Heart right ventricle (tissue), 16 donors: Measurements from ENCODE around the gene KLHDC3. TPM values are rescaled to one million over a fixed set of nuclear protein-coding genes. Genes with fewer than 3 reads are reported as not detected.
"Not testable (repeated sequence)": the region's sequence is repeated elsewhere in the genome, so short reads cannot be mapped to it uniquely, and the experiment has no call there.

Experiments used
- ATAC-seq, 8 donors: fragments of 200-7000 bp; cut with Tn5 transposase; one replicate each; pipeline ENCODE4 v1.9.1; 2020; ENCODE audit warnings: mild to moderate bottlenecking in 8 of 8, moderate library complexity in 8 of 8, moderate number of reproducible peaks in 1 of 8
- DNase-seq, 2 donors: peaks; one replicate each; pipeline ENCODE4 v3.0.0-alpha.2; 2020
- H3K27ac ChIP-seq, 10 donors: fragments of 200-600 bp; sonication (generic) in 2 of 10; one replicate each; pipeline versions ENCODE4 v1.5.0 to v1.8.0; 2020 to 2022; ENCODE audit warnings: mild to moderate bottlenecking in 3 of 10
- H3K27me3 ChIP-seq, 7 donors: fragments of 200-600 bp; one replicate each; pipeline ENCODE4 v1.8.0; 2021 to 2022; ENCODE audit warnings: mild to moderate bottlenecking in 2 of 7
- H3K36me3 ChIP-seq, 9 donors: fragments of 200-600 bp; sonication (generic) in 1 of 9; one replicate each; pipeline versions ENCODE4 v1.5.0 to v1.8.0; 2020 to 2022; ENCODE audit warnings: mild to moderate bottlenecking in 2 of 9
- H3K4me1 ChIP-seq, 9 donors: fragments of 200-600 bp; sonication (generic) in 1 of 9; one replicate each; pipeline versions ENCODE4 v1.5.0 to v1.8.0; 2020 to 2022; ENCODE audit warnings: mild to moderate bottlenecking in 4 of 9
- H3K4me3 ChIP-seq, 10 donors: fragments of 200-600 bp; sonication (generic) in 2 of 10; one replicate each; pipeline versions ENCODE4 v1.5.0 to v1.8.0; 2020 to 2022; ENCODE audit warnings: mild to moderate bottlenecking in 7 of 10, moderate library complexity in 2 of 10
- H3K9me3 ChIP-seq, 11 donors: fragments of 200-600 bp in 10 of 11; sonication (generic) in 2 of 11; one replicate each; pipeline versions ENCODE4 v1.5.0 to v1.8.0; 2013 to 2022; ENCODE audit warnings: mild to moderate bottlenecking in 2 of 11, control low read depth in 1 of 11, moderate library complexity in 1 of 11
- CTCF ChIP-seq, 9 donors: fragments of 200-600 bp; sonication (generic) in 2 of 9; IDR thresholded peaks; one replicate each; pipeline versions ENCODE4 v1.5.0 to v1.8.0; 2021 to 2022; ENCODE audit warnings: antibody characterized with exemption in 9 of 9, mild to moderate bottlenecking in 5 of 9, moderate library complexity in 1 of 9
- WGBS, 2 donors: extraction: QIAGEN DNeasy Blood & Tissue Kit; methylation state at CpG; one replicate each; pipeline ENCODE4 v1.1.7; 2013; ENCODE audit warnings: inconsistent platforms in 1 of 2; 5-methylcytosine and 5-hydroxymethylcytosine counted together
- intact Hi-C, 10 donors: fragments of 100-400 bp; cut with DNase I; formaldehyde crosslinking; loops; one replicate each; pipeline versions ENCODE4 v1.11.1 to v1.14.2; 2022
- polyA plus RNA-seq, 2 donors: library from polyadenylated mRNA; stranded (reverse); fragments of 200-250 nt; gene quantifications; one replicate each; pipeline ENCODE4 v1.2.3, GENCODE V29; 2013
- total RNA-seq, 10 donors: library from RNA; stranded (reverse); fragmentation: NEBNext Ultra II Directional in 3 of 10; extraction: Animal tissue kit (Norgen Biotek cat#: 25700) in 3 of 10; gene quantifications; one replicate each; pipeline versions ENCODE4 v1.2.1 to v1.2.4, GENCODE V29; 2021 to 2023
- donor health status: Arrhythmogenic right ventricular cardiomyopathy.
- donor health status: ischemic (EF 13 %, LVEDD 7.1; RV severe dilation, severe dysfunction).
- donor health status: healthy with polysubstance abuse.
- donor health status: DM: no; HTN: yes; CAD: no.
- donor health status: DM: no; HTN: no; CAD: no.
- donor health status: ischemic (EF 25% LVEDD 6.9; RV normal size, moderate dysfunction).
- donor health status: ischemic (EF 25% LVEDD 5.7; RV mildly dilated, moderate dysfunction).
- donor health status: healthy.
- donor health status: DM: yes; HTN: yes; CAD: no.
- donor health status: Ischemic cardiomyopathy.
- donor health status: ischemic (EF 35%, LVEDD 5.7; RV mildly dilated, moderate dysfunction).
- donor health status: nonischemic (EF 11% LVEDD 7.7; RV severe dilation, severe dysfunction).
- donor health status: DM: yes; HTN: yes; CAD: no.
- donor health status: PGD.
- donor health status: ischemic (EF 29% LVEDD 5.4; RV normal size, mild dysfunction).
- donor health status: nonischemic (EF 23%, LVEDD 6.1; RV moderate dilation, normal function).

The KLHDC3 gene
- total and polyA plus RNA-seq, 12 donors = 78.2 to 165 (median 92.0) TPM

- no peaks in the 10 kb centered on the region for H3K27me3 ChIP-seq
- 93 to 95% methylated on average over 18 of the region's 18 CpGs for WGBS, 2 donors
- TF ChIP-seq CTCF (IDR thresholded peaks at IDR 0.05) = no peak
- peaks cover 0 to 91% (median 23%) of the 10 kb centered on the region in 9 donors for H3K36me3 ChIP-seq
- DNase-seq = no peak
- H3K27ac ChIP-seq = no peak overlapping the region
- intact Hi-C loops = no loop called here
- H3K4me1 ChIP-seq = peaks cover 0 to 21% (median 9%) of the 10 kb centered on the region in 9 donors
- H3K9me3 ChIP-seq = no peaks in the 10 kb centered on the region
- ATAC-seq = no peak
- no peak overlapping the region for H3K4me3 ChIP-seq
Observed at GRCh38 chr6:43040542-43041257, 26.7 kb downstream of the KLHDC3 start.

- ATAC-seq, H3K4me3 ChIP-seq, H3K27me3 ChIP-seq, H3K27ac ChIP-seq, DNase-seq, intact Hi-C loops, H3K9me3 ChIP-seq: not testable (repeated sequence)
- peaks cover 0 to 92% (median 23%) of the 10 kb centered on the region in 9 donors for H3K36me3 ChIP-seq
- peaks cover 0 to 14% (median 6%) of the 10 kb centered on the region in 9 donors for H3K4me1 ChIP-seq
- WGBS, 2 donors = 95 to 97% methylated on average over 8 of the region's 8 CpGs
Observed at GRCh38 chr6:43041475-43041874, 27.4 kb downstream of the KLHDC3 start.

GRCh38 chr6:43043310-43043709 lies 29.3 kb downstream of the KLHDC3 start:
- H3K9me3 ChIP-seq = no peaks in the 10 kb centered on the region
- TF ChIP-seq CTCF (IDR thresholded peaks at IDR 0.05) = no peak
- WGBS, 2 donors = 94% methylated on average over 9 of the region's 9 CpGs
- intact Hi-C loops = no loop called here
- no peaks in the 10 kb centered on the region for H3K27me3 ChIP-seq
- no peak overlapping the region for H3K4me3 ChIP-seq
- no peak for ATAC-seq
- no peak for DNase-seq
- H3K36me3 ChIP-seq = peaks cover 0 to 92% (median 27%) of the 10 kb centered on the region in 9 donors
- H3K4me1 ChIP-seq = no peaks in the 10 kb centered on the region
- no peak overlapping the region for H3K27ac ChIP-seq

- WGBS, 2 donors = 92 to 94% methylated on average over 11 of the region's 11 CpGs
- TF ChIP-seq CTCF (IDR thresholded peaks at IDR 0.05) = no peak
- peaks cover 0 to 91% (median 21%) of the 10 kb centered on the region in 9 donors for H3K36me3 ChIP-seq
- intact Hi-C loops = no loop called here
- no peaks in the 10 kb centered on the region for H3K4me1 ChIP-seq
- ATAC-seq = no peak
- no peaks in the 10 kb centered on the region for H3K9me3 ChIP-seq
- H3K4me3 ChIP-seq = no peak overlapping the region
- no peak overlapping the region for H3K27ac ChIP-seq
- no peaks in the 10 kb centered on the region for H3K27me3 ChIP-seq
- DNase-seq = no peak
Observed at GRCh38 chr6:43045371-43045930, 31.4 kb downstream of the KLHDC3 start.

DNA sequence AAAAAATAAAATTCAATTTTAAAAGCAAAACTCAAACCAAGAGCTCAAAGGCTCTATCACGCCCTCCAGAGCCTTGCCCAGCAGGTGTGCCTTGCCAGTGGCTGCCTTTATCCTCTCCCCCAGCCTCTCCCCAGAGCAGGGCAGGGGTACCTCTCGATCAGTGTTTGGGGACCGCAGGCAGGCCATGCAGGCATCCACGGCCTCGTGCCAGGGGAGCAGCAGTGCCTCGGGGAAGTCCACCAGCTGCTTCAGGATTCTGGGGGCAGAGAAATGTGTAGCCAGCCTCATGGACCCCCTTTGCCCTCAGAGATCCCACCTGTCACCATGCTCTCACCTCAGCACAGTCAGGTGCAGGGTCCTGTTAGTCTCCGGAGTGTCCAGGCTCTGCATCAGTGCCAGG lies 33.9 kb downstream of the KLHDC3 start:
- 89 to 94% methylated on average over 7 of the region's 7 CpGs for WGBS, 2 donors
- peaks cover 0 to 18% (median 2%) of the 10 kb centered on the region in 9 donors for H3K4me1 ChIP-seq
- no peaks in the 10 kb centered on the region for H3K9me3 ChIP-seq
- TF ChIP-seq CTCF (IDR thresholded peaks at IDR 0.05) = no peak
- ATAC-seq (no peak), DNase-seq (no peak)
- no peak overlapping the region for H3K4me3 ChIP-seq
- intact Hi-C loops = no loop called here
- no peaks in the 10 kb centered on the region for H3K27me3 ChIP-seq
- peaks cover 0 to 81% (median 14%) of the 10 kb centered on the region in 9 donors for H3K36me3 ChIP-seq
- no peak overlapping the region for H3K27ac ChIP-seq
